HG02938 (cell line): ENCODE data around the gene ADK.
"Not testable (repeated sequence)": the region's sequence is repeated elsewhere in the genome, so short reads cannot be mapped to it uniquely, and the experiment has no call there.

Experiments used
- ATAC-seq: cut with Tn5 transposase; IDR thresholded peaks from one replicate; pipeline ENCODE4 v1.9.1; 2021; ENCODE audit warnings: mild to moderate bottlenecking, moderate library complexity; ENCODE audit not compliant: unreplicated experiment

The ADK gene

DNA sequence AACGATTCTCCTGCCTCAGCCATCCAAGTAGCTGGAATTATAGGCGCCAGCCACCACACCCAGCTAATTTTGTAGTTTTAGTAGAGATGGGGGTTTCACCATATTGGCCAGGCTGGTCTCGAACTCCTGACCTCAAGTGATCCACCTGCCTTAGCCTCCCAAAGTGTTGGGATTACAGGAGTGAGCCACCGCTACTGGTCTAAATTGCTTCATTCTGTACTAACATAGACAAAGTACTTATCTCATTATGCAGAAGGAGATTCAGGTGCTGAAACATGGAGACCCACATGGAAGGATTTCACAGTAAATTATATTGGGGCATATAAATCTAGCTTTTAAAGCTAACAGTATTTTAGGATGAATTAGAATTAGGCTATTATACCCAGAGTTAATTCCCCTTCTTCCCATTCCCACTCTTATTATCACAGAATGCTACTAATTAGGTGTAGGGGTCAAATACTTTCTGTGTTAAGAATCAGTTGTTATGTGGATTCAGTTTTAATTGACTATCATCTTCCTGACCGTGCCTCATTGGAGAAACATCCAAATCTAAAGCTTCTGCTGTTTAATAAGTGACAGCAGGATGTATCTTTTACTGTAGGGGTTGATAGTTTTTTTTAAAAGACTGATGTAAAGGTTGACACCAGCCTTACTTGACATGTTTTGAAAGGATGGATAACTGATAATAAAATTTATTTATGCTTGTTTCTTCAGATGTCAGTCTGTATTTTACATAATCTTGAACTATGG, 27.2 kb downstream of the ADK start:
- ATAC-seq: no peak

DNA sequence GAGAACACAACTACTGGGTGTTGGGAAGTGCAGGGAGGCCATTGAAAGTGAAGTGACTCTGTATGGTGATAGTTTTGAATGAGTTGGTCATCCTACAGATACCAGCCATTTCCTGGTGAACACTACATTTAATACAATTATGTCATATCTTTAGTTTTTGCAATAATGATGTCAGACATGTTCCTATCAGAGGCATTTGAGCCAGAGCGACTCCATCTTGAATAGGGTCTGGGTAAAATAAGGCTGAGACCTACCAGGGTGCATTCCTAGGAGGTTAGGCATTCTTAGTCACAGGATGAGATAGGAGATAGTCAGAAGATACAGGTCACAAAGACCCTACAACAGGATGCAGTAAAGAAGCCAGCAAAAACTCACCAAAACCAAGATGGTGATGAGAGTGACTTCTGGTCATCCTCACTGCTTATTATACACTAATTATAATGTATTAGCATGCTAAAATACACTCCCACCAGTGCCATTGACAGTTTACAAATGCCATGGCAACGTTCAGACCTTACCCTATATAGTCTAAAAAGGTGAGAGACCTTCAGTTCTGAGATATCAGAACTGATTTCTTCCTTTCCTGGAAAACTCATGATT, 28.2 kb downstream of the ADK start:
- no peak for ATAC-seq

- ATAC-seq: no peak
Measured at GRCh38 chr10:74186678-74187077, 35.7 kb downstream of the ADK start.

GRCh38 chr10:74187237-74187636, 36.2 kb downstream of the ADK start:
- ATAC-seq: no peak

DNA sequence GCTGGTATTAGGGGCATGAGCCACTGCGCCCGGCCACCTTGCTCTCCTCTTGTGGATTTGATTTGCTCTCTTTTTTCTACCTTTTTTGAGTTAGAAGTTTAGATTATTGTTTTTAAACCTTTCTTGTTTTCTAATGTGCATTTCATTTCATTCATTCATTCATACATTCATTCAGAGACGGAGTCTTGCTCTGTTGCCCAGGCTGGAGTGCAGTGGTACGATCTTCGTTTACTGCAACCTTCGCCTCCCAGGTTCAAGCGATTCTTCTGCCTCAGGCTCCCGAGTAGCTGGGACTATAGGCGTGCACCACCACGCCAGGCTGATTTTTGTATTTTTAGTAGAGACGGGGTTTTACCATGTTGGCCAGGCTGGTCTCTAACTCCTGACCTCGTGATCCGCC, 37.6 kb downstream of the ADK start:
- not testable (repeated sequence) for ATAC-seq

GRCh38 chr10:74189999-74190421, 39.0 kb downstream of the ADK start:
- ATAC-seq: no peak

- no peak for ATAC-seq
Measured at GRCh38 chr10:74190494-74190893, 39.5 kb downstream of the ADK start.

- ATAC-seq: no peak
Measured at GRCh38 chr10:74194545-74194944, 43.5 kb downstream of the ADK start.

DNA sequence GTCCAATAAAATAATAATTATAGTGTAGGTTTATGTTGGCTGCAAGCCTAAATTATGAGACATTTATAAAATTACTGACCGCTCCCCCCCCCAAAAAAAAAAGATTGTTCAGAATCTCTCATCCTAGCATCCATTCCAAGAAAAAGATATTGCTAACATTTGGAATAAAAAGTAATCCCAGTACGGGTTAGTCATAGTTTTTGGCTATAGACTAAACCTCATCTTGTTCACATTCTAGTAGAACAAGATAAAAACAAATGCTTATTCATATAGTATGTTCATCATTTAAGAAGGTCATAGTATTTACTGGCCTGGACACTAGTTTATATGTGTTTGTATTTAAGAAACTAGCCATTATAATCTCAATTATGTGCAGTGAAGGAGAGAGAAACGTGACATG, 44.0 kb downstream of the ADK start:
- ATAC-seq: no peak

DNA sequence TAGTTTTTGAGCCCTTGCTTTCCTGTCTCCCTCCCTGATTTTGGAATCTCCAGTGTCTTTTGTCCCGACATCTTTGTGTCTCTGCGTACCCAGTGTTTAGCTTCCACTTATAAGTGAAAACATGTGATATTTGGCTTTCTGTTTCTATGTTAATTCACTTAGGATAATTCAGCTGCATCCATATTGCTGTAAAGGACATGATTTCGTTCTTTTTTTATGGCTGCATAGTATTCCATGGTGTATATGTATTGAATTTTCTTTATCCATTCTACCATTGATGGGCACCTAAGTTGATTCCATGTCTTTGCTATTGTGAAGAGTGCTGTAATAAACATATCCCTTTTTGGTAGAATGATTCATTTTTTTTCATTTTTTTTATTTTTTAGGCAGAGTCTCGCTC, 48.3 kb downstream of the ADK start:
- ATAC-seq: no peak

- ATAC-seq: no peak
Measured at GRCh38 chr10:74202356-74202755, 51.3 kb downstream of the ADK start.

DNA sequence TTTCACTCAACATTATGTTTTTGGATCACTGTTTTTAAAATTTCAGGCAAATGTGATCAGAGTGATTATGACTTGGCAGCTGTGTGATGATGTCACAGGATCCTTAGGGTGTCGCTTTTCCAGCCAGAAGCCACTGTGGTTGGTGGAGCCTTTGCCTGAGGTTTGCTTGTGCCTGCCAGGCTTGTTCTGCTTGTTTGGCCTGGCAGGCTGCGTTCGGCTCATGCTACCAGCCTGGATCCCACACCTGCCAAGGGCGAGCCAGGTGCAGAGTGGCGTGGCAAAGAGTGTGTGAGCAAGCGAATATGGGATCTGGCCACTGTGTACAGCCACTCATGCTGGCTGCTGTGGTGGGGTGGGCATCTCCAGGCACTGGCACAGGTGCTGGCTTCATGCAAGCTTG, 55.7 kb downstream of the ADK start:
- no peak for ATAC-seq

- ATAC-seq: no peak
Measured at GRCh38 chr10:74207691-74208480, 56.9 kb downstream of the ADK start.

GRCh38 chr10:74208997-74209396, 58.0 kb downstream of the ADK start:
- no peak for ATAC-seq

DNA sequence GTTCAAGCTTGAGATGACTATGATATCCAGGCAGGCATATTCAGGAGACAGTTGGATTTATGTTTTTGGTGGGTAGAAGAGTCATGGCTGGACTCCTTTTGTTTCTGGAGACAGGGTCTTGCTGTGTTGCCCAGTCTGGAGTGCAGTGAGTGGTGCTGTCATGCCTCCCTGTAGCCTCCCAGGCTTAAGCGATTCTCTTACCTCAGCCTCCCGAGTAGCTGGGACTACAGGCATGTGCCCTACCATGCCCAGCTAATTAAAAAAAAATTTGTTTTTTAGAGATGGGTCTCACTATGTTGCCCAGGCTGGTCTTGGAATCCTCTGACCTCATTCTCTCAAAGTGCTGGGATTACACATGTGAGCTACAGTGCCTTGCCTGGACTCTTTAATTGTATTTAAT, 62.0 kb downstream of the ADK start:
- ATAC-seq: no peak

GRCh38 chr10:74213571-74214162, 62.6 kb downstream of the ADK start:
- ATAC-seq: no peak

DNA sequence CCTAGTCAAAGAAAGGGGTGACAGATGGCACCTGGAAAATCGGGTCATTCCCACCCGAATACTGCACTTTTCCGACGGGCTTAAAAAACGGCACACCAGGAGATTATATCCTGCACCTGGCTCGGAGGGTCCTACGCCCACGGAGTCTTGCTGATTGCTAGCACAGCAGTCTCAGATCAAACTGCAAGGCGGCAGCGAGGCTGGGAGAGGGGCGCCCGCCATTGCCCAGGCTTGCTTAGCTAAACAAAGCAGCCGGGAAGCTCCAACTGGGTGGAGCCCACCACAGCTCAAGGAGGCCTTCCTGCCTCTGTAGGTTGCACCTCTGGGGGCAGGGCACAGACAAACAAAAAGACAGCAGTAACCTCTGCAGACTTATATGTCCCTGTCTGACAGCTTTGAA, 66.1 kb downstream of the ADK start:
- not testable (repeated sequence) for ATAC-seq

- ATAC-seq: not testable (repeated sequence)
Measured at GRCh38 chr10:74222467-74222866, 71.4 kb downstream of the ADK start.

DNA sequence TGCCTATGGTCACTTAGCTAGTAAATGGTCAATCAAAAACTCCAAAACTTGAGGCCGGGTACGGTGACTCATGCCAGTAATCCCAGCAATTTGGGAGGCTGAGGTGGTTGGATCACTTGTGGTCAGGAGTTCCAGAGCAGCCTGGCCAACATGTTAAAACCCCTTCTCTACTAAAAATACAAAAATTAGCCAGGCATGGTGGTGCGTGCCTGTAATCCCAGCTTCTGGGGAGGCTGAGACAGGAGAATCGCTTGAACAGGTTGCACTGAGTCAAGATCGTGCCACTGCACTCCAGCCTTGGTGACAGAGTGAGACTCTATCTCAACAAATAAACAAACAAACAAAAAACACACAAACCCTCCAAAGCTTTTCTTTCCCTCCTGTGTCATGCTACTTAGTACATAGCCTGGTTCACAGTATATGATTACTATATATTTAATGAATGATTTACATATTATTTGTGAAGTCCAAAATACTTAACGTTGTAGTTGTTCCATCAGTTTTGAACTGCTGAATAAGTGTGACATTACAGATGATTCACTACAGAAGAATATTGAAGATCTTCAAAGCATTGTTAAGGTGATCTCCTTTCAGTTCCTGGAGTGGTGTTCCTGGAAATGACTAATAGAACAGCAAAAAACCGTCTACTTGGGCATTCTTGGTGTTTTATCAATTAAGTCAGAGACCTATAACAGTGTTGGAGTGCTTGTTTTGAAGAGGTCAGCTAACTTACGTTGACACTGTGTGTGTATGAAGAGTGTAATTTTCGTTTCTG, 72.9 kb downstream of the ADK start:
- ATAC-seq: no peak

DNA sequence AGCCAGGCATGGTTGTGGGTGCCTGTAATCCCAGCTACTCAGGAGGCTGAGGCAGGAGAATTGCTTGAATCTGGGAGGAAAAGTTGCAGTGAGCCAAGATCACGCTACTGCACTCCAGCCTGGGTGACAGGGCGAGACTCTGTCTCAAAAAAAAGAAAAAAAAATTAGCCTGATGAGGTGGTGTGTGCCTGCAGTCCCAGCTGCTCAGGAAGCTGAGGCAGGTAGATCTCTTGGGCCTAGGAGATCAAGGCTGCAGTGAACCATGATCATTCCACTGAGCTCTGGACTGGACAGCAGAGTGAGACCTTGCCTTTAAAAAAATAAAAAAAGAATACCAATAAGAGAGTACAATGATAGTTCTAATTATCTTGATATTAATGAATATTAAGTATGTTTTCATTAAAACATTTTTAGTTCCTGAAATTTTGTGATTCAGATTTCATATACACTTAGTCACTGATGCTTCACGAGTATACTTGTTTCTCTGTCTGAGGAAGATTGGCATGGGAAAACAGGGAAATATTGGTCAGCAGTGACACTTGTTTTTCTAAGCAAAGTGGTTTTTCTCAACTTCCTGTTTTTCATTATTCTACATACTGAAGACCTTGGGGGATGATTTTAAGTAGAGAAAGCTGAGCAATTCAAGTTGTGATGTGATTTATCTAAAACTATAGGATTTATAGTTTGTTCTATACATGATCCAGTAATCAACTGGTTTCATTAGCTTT, 76.8 kb downstream of the ADK start:
- ATAC-seq: no peak
